ENCODE measurements around the gene BRIP1. TPM values are rescaled to one million over a fixed set of nuclear protein-coding genes. Genes with fewer than 3 reads are reported as not detected.
"Not testable (repeated sequence)": the region's sequence is repeated elsewhere in the genome, so short reads cannot be mapped to it uniquely, and the experiment has no call there.

The BRIP1 gene
- total and polyA plus RNA-seq, 2 experiments from 2014 or later: 8.0 to 23.1 TPM

GRCh38 chr17:61728297-61728836 is 135.0 kb downstream of the BRIP1 start (continued):
- TF ChIP-seq REST (IDR thresholded peaks at IDR 0.05; ENCODE audit: unreplicated experiment): no peak

DNA sequence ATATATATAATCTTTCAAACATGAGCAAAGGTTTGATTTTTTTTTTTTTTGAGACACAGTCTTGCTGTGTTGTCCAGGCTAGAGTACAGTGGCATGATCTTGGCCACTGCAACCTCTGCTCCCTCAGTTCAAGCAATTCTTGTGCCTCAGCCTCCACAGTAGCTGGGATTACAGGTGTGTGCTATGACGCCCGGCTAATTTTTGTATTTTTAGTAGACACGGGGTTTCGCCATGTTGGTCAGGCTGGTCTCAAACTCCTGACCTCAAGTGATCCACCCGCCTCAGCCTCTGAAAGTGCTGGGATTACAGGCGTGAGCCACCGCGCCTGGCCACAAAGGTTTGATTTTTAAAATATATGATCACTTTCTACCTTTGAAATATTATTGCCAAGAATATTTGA is 135.5 kb downstream of the BRIP1 start:
- ATAC-seq; H3K27me3 ChIP-seq (ENCODE audit: insufficient read depth); H3K4me1 Mint-ChIP-seq; H3K36me3 ChIP-seq (ENCODE audit: insufficient read depth); H2AFZ ChIP-seq; H3K27ac Mint-ChIP-seq; DNase-seq (ENCODE audit: low spot score); H3K4me1 ChIP-seq (ENCODE audit: insufficient read depth); H3K79me2 ChIP-seq (replicated peaks; ENCODE audit: insufficient read depth); H3K27ac ChIP-seq (ENCODE audit: low read depth); H3K4me2 ChIP-seq; H3K27me3 Mint-ChIP-seq (ENCODE audit: insufficient read depth, low read depth, poor library complexity); H3K36me3 Mint-ChIP-seq (ENCODE audit: low read depth); H3K4me3 ChIP-seq; H3K4me3 Mint-ChIP-seq; H3K9me3 Mint-ChIP-seq; H3K9me2 ChIP-seq (ENCODE audit: insufficient read depth); H4K20me1 ChIP-seq (replicated peaks; ENCODE audit: insufficient read depth); H3F3A ChIP-seq (replicated peaks; ENCODE audit: low read depth): not testable (repeated sequence)

- H3K27me3 ChIP-seq (ENCODE audit: insufficient read depth): no peaks in the 10 kb centered on the region
- no peak overlapping the region for H3K27ac ChIP-seq (ENCODE audit: low read depth)
- H3K4me3 ChIP-seq: no peak overlapping the region
- H3K4me1 ChIP-seq (ENCODE audit: insufficient read depth): no peaks in the 10 kb centered on the region
- H3K27me3 Mint-ChIP-seq (ENCODE audit: insufficient read depth, low read depth, poor library complexity): peaks cover 1% of the 10 kb centered on the region
- no peak overlapping the region for H3K4me2 ChIP-seq
- H3K4me3 Mint-ChIP-seq: no peak overlapping the region
- H3K79me2 ChIP-seq (replicated peaks; ENCODE audit: insufficient read depth): no peaks in the 10 kb centered on the region
- H4K20me1 ChIP-seq (replicated peaks; ENCODE audit: insufficient read depth): no peaks in the 10 kb centered on the region
- H3K9me3 Mint-ChIP-seq: no peaks in the 10 kb centered on the region
- DNase-seq (ENCODE audit: low spot score) (no peak), ATAC-seq (no peak)
- peaks cover 11% of the 10 kb centered on the region; the same call in 2 of the 3 replicates for H3K36me3 Mint-ChIP-seq (ENCODE audit: low read depth)
- no peak overlapping the region for H2AFZ ChIP-seq
- H3K36me3 ChIP-seq (ENCODE audit: insufficient read depth): no peaks in the 10 kb centered on the region
- H3F3A ChIP-seq (replicated peaks; ENCODE audit: low read depth): no peaks in the 10 kb centered on the region
- no peak overlapping the region for H3K27ac Mint-ChIP-seq
- no peaks in the 10 kb centered on the region for H3K9me2 ChIP-seq (ENCODE audit: insufficient read depth)
- no peaks in the 10 kb centered on the region for H3K4me1 Mint-ChIP-seq
- no peak for TF ChIP-seq EZH2 (IDR thresholded peaks at IDR 0.05; ENCODE audit: low read depth, unreplicated experiment)
- no peak for TF ChIP-seq ZNF114 (CRISPR knock-in tag; IDR thresholded peaks at IDR 0.05)
- no peak for TF ChIP-seq STAT1 (IDR thresholded peaks at IDR 0.05; ENCODE audit: unreplicated experiment)
- TF ChIP-seq ZNF462 (CRISPR knock-in tag; IDR thresholded peaks at IDR 0.05): no peak
- no peak for TF ChIP-seq NANOG (IDR thresholded peaks at IDR 0.05; ENCODE audit: borderline replicate concordance)
- TF ChIP-seq, protein P1, sequence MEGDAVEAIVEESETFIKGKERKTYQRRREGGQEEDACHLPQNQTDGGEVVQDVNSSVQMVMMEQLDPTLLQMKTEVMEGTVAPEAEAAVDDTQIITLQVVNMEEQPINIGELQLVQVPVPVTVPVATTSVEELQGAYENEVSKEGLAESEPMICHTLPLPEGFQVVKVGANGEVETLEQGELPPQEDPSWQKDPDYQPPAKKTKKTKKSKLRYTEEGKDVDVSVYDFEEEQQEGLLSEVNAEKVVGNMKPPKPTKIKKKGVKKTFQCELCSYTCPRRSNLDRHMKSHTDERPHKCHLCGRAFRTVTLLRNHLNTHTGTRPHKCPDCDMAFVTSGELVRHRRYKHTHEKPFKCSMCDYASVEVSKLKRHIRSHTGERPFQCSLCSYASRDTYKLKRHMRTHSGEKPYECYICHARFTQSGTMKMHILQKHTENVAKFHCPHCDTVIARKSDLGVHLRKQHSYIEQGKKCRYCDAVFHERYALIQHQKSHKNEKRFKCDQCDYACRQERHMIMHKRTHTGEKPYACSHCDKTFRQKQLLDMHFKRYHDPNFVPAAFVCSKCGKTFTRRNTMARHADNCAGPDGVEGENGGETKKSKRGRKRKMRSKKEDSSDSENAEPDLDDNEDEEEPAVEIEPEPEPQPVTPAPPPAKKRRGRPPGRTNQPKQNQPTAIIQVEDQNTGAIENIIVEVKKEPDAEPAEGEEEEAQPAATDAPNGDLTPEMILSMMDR (conservative IDR thresholded peaks at IDR 0.05; ENCODE audit: low read depth in 2 of 2): no peak
These were observed 136.4 kb downstream of the BRIP1 start for GRCh38 chr17:61726977-61727376.

Data from GM23338 (cell line).